Activated T-cell treated with anti-CD3 and anti-CD28 coated beads for 24 hours (primary cell): ENCODE measurements around the gene FOSL2.

Source experiments
- DNase-seq: peaks from one replicate; pipeline ENCODE4 v3.0.0-alpha.2; 2020; ENCODE audit warnings: low read depth

FOSL2 gene

GRCh38 chr2:28450901-28451565 lies 58.4 kb downstream of the FOSL2 start:
- no peak for DNase-seq

- DNase-seq: no peak
Measured at GRCh38 chr2:28451793-28452533, 59.3 kb downstream of the FOSL2 start.

GRCh38 chr2:28452534-28453081 lies 60.0 kb downstream of the FOSL2 start:
- peak; percentile 72 for DNase-seq

DNA sequence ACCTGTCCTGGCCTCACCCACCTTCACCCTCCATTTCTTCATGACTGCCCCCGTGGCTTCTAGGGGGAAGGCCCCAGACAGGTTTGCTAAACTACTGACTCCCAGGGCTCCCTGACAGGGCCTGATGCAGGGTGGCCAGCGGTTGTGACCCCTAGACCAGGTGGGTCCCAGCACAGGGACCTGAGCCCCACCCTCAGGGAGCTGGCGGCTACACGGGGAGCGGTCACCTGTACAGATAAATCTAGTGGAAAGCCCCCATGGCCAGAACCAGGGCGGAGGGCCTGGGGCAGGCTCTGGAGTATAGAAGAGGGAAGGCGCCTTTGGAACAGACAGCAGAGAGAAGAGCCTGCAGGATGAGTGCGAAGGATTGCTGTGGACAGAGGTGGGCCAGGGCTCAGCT lies 60.7 kb downstream of the FOSL2 start:
- DNase-seq: no peak

DNA sequence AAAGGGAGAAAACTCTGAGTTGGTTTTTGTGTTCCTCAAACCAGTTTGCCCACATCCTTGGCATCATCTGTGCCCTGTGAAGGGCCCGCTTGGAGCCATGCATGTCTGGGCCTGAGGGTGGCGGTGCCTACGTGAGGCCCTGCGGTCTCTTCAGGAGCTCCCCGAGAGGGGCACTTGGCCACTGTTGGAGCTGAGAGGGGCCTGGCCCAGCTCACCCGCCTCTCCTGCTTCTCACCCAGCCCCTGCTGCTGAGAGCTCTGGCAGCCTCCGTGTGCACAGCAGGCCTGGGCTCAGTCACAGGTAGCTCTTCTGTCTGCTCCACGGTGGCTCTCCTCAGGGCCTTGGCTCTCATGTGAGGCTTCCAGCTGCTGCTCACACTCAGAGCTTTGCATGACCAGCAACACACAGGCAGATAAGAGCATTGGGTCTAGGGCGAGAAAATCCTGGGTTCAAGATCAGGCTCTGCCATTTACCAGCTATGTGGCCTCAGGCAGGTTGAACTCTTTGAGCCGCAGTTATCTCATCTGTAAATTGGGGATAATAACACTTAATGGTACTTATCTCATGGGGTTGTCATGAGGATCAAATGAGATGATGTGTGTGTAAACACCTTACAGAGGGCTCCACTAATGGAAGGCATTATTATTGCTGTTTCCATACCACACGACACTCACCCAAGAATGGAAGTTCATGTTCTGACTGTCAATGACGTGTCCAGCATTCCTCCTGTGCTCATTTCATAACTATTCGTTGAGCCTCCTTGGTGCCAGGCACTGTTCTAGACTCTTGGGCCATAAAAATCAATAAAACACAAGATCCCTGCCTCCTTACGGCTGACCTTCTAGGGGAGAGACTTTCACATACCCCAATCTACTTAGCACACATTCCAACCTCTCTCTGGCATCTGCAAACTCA lies 61.6 kb downstream of the FOSL2 start:
- no peak for DNase-seq

- no peak for DNase-seq
Measured at GRCh38 chr2:28457237-28457636, 64.6 kb downstream of the FOSL2 start.

DNA sequence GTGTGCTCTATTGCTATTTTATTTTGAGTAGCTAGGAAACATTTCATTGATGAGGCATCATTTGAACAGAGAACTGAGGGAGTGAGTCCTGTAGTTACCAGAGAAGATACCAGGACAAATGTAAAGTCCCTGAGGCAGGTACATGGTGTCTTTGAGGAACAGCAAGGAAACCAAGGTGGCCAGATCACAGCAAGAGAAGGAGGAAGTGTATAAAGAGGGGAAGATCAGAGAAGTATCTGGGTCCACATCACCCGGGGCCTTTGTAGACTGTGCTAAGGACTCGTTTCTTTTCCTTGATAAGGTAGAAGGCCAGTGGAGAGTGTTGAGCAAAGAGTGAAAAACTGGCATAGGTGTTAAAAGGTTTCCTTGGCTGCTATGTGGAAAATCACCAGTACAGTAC lies 68.4 kb downstream of the FOSL2 start:
- DNase-seq: no peak

- DNase-seq: no peak
Measured at GRCh38 chr2:28462122-28462521, 69.5 kb downstream of the FOSL2 start.

GRCh38 chr2:28463211-28463816 lies 70.7 kb downstream of the FOSL2 start:
- no peak for DNase-seq

DNA sequence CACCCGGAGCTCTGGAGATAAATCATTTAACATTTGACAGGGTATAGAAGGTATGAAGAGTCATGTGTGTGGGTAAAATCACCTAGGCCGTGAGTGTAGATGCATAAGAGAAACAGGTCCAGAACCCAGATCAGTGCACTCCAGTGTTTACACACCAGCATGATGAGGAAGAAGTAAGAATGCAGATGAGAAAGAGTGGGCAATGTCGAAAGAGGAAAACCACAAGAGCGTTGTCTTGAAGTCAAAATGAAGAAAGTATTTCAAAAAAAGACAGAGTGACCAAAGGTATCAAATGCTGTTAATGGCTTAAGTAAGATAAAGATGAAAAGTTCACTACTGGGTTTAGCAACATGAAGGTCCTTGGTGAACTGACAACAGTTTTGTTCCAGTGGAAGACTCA lies 71.2 kb downstream of the FOSL2 start:
- DNase-seq: no peak

DNA sequence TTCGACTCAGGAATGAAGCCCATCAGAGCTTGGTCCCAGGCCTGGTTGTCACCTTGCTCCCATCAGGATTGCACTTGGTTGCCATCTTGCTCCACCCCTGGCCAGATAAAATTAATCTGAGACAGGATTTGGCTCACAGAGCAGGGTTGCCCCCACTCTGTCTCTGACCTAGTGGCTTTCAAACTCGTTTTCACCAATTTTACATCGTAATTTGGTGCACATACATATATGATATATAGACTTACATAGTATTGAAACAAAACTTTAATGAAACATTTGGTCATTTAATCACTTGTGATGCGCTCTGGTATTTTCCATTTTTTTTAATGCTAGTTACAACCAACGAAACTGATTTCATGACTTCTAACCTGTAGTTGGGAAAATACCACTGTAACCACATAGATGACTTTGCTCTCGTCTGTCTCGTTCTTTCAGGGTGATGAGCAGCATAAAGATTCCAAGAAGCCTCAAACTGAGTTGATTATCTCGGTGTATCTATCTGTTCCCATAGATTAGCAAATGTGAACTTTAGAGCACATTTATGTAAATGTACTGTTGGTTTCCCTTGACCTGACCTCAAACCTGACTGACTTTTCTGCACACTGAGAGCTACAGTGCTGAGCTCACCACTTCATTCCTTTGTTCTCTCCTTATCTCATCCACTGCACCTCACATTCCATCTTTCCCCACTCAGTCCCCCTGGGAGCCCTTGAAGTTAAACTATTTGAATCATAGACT lies 72.7 kb downstream of the FOSL2 start:
- DNase-seq: no peak
